Left kidney (tissue), 2 donors: ENCODE results near the gene ZNF277. TPM values are rescaled to one million over a fixed set of nuclear protein-coding genes. Genes with fewer than 3 reads are reported as not detected.

Experiments
- DNase-seq: peaks from one replicate; pipeline ENCODE4 v3.0.0-alpha.2; 2013
- polyA plus RNA-seq: library from polyadenylated mRNA; unstranded; fragments of 120-200 nt; gene quantifications from one replicate; pipeline ENCODE4 v1.2.1, GENCODE V29; 2013; ENCODE audit not compliant: insufficient read length

Gene ZNF277
- polyA plus RNA-seq, 1 donor, result 42.6 TPM

GRCh38 chr7:112252691-112253090 is 46.2 kb downstream of the ZNF277 start:
- DNase-seq, result no peak

DNA sequence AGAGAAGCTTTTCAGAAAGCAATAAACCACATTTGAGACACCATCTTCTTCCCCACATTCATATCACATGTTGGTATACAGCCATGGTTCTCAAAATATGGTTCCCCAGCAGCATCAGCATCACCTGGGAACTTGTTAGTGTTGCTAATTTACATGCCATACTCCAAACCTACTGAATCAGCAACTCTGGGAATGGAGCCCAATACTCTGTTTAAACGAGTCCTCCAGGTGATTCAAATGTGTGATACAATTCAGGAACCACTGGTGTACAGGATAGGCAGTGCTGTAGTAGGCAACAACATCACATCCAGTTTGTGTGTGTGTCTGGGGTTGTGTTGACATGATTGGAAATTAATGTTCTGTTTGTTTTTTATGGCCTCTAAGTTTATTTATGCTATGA is 47.7 kb downstream of the ZNF277 start:
- DNase-seq, result no peak

DNA sequence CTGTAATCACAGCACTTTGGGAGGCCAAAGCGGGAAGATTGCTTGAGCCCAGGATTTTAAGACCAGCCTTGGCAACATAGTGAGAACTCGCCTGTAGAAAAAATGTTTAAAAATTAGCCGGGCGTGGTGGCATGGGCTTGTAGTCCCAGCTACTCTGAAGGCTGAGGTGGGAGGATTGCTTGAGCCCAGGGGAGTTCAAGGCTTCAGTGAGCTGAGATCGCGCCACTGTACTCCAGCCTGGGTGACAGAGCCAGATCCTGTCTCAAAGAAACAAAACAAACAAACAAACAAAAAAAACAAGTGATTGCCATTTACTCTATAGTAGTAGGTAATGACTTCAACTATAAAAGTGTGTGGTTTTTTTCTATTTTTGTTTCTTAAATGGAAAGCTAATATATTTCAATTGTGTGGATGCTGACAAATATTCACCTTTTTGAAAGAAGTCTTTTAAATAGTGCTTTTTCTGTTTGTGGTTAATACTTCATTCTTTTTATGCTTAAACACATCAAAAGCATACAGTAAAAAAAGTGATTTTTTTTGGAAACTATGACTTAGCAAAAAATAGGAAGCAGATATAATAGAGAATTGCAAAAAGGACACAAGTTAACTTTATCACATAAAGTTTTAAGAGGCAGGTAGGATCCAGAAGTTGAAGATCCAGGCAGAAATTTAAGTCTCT is 48.4 kb downstream of the ZNF277 start:
- no peak for DNase-seq

DNA sequence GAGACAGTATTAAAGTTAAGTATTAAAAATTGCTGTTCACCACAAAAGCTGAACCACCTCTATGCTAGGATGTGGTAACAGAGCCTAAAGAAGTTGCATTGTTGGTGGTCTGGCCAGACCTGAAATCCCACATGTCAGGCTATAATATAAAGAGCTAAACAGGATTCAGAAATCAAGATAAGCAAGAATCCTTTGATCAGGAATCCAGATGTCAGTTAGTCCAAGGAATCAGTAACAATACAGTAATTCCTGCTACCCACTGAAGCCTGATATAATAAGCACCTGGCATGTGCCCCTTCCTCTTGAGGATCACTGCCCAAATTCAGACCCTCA is 48.9 kb downstream of the ZNF277 start:
- DNase-seq, result no peak

DNA sequence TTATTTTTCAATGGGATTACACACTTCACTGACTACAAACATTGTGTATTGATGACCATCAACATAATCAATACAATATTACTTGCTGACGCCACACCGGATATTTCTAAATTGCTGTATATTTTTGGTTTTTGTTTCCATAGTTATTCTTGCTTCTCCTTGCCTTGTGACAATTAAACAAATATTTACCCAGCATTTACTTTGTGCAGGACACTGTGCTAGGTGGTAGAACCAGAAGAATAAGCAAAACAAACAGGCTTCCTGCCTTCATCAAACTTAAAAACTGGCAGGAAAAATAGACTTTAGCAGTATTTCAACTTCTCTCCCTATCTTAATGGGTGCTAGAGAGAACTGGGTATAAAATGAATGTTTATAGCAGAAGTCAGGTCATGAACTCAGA is 50.6 kb downstream of the ZNF277 start:
- DNase-seq, result no peak

GRCh38 chr7:112260911-112261310 is 54.4 kb downstream of the ZNF277 start:
- DNase-seq, result no peak

DNA sequence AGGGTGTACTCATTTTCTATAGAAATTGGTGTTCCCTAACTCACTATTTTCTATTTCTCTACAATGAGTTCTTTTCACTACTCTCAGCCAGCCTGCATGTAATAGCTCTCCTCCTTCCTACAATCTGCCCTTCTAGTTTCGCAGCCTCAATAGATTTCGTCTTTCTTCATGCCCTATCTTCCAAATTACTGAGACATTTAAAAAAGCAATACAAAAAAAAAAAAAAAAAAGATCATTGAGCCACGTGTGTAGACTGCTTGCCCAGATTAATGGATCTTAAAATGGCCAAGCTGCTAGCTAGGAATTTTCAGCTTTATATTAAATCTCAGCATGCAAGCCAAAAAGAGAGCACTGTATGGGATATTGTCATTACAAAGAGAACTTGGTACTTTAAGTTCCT is 55.5 kb downstream of the ZNF277 start:
- no peak for DNase-seq

DNA sequence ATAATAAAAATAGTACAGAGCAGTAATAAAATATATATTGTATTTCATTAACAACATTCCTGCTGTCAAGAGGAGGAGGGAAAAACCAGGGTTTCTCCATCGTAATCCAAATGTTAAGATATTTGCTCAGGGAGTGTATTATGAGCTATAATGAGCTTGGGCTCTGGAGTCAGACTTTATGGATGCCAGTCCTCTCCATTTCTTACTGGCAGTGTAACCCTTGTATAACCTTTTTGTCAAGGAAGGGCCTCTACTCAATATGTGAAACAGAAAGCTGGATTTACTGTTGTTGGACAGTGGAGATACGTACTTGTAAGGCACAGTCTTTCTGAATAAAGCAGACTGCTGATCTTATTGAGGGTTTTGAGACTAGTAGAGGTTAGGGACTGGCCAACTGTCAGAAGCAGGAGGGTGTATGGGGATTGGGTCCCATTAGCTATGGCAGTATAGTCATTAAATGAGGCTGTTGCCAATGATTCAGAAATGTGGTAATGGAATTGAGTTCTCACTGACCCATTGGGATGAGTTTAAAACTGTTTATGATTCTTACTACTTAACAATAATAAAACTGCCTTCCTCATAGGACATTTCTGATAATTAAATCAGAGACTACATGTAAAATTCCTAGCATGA is 56.5 kb downstream of the ZNF277 start:
- DNase-seq, result no peak

DNA sequence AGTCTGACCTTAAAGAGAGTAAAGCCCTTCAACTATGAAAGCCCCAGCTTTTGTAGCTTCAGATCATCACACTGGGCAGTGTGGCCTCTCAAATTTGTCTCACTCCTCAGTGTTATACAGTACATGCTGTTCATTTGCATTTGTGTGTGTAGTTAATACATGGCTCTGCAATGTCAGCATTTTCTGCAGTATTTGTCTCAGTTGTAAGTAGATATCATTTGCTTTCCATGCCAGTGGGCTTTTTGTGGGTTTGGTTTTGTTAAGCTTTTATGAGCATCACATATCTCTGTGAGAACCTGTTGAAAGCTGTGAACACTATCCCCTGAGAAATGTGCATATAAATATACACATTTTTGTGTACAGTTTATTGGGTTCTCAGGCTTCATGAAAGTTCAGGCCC is 57.0 kb downstream of the ZNF277 start:
- DNase-seq, result no peak

DNA sequence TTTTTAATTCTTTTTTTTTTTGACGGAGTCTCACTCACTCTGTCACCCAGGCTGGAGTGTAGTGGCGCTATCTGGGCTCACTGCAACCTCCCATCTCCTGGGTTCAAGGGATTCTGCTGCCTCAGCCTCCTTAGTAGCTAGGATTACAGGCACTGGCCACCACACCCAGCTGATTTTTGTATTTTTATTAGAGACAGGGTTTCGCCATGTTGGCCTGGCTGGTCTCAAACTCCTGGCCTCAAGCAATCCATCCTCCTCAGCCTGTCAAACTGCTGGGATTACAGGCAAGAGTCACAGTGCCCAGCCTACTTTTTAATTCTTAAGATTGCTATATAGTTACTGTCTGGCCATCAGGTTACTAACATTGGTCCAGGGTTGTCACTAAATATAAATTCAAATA is 59.6 kb downstream of the ZNF277 start:
- DNase-seq, result no peak

- DNase-seq, result no peak
These were observed 60.2 kb downstream of the ZNF277 start for GRCh38 chr7:112266595-112267270.

DNA sequence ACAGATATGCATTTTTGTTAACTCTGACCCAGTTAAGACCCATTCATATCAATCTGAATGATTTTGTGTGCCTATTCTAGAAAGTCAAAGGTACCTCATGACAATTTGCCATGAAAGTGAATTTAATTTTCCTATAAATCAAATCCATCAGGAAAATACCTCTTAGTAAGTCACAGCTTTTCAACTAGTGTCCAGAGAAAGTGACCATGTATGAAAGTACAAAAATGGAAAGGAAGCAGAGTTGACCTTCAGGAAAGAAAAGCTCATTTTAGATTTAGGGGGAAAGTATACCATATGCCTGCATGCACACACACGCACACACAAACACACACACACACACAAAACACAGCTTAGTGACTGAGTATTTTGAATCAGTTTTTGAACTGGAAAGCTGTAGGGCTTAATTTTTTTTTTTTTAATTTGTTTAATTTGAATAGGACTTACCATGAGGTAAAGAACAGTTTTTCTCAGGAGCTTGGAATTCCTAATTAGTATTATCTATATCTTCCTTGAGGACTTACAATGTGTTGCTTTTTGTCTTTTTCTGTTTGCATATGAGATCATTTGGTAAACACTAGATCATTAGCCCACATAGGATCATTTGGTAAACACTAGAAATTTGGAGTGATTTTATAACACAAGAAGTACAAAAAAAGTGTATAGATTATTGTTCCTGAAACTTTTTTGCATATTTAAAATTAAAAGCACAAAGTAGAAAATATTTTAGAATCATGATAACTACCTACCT is 61.6 kb downstream of the ZNF277 start:
- DNase-seq, result no peak

GRCh38 chr7:112271162-112271561 is 64.7 kb downstream of the ZNF277 start:
- no peak for DNase-seq

- DNase-seq, result no peak
These were observed 66.5 kb downstream of the ZNF277 start for GRCh38 chr7:112272921-112273561.

GRCh38 chr7:112279042-112279441 is 72.5 kb downstream of the ZNF277 start:
- DNase-seq, result no peak

DNA sequence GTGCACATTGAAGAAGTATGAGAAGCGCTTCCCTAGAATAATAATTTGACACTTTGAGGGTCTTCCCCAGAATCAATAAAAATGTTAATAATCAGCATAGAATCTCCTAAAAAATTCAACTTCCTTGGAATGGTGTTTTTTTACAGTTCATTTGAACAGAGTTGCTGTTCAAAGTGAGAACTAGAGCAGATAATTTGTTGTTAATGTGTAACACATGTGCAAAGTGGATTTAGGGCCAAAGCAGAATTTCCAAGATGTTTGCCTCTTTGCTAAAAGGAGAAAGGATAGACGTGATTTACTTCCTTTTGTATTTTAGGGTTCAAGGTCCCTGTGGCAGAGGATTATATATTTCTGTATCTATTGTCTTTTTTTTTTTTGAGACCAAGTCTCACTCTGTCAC is 73.8 kb downstream of the ZNF277 start:
- no peak for DNase-seq

DNA sequence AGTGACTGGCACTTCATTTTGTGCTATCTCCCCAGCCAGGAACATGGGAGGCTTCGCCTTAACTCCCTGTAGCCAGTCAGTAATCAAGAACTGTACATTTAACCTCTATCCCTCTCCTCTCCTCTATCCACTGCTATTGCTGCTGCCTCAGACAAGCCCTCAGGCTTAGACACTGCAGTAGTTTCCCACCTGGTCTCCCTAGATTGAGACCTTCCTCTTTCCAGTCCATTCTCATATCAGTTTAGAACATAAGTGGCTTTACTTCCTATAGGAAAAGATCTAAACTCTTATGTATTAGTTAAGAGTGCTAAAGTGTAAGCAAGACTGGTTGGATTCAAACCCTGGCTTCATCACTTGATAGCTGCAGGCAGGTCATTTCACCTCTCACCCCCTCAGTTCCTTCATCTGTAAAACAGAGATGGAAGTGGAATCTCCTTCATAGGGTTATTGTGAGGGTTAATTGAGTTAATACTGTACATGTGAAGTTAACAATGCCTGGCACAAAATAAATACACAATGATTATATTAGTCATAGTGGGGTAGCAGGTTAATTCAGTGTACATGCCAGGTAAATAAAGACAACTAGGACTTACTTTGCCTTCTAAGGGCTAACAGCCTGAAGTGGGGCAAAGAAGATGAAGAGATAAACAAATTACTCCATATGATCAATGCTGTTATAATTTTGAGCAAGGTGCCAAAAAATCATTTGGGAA is 76.1 kb downstream of the ZNF277 start:
- no peak for DNase-seq

GRCh38 chr7:112283382-112283910 is 77.0 kb downstream of the ZNF277 start:
- no peak for DNase-seq

DNA sequence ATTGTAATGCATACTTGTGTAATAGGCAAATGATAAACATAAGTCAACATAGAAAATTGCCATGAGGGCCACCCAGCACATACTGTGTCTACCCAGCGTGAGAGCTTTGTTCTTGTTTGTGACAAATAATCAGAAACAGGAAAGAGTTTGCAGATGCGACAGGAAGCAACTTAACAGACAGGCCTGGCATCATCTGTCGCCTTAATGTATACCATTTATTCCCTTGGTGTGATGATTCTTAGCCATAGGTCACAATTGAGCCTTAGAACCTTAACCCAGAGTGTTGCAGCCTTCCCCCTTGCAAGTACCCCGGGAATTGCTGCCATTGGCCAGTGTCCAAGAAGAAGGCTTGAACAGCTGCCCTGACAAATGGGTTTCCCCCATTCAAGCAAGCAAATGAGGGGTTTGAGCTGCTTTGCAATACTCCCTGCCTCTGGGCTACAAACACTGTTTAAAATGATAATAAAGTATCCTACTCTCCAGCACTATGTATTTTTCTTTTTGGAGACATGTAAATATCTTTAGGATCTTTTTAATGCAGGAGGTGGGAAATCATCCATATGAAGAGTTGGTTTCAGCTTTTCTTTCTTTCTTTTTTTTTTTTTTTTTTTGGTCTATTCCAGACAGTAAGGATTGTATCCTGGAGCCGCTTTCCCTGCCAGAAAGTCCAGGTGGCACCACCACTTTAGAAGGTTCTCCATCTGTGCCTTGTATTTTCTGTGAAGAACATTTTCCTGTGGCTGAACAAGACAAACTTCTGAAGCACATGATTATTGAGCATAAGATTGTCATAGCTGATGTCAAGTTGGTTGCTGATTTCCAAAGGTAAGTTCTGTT is 80.0 kb downstream of the ZNF277 start:
- DNase-seq, result no peak

- no peak for DNase-seq
These were observed 81.8 kb downstream of the ZNF277 start for GRCh38 chr7:112288301-112288700.

DNA sequence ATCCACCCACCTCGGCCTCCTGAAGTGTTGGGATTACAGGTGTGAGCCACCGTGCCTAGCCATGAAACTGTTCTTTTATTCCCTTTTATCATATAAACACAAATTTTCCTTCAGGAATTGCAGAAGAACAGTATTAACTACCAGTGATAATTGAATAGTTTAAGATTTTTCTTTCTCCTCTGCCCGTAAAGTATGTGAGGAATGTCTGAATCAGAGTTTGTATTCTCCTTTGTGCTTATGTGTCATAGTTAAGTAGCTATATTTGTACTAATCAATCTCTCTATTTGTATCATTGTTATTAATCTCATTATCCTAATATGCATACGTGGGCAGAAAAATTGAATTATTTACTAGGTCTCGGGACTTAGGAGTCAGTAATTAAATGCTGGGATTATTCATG is 83.6 kb downstream of the ZNF277 start:
- DNase-seq, result no peak
